MM.1S (cell line): ENCODE data around the gene NTMT1.

Source experiments
- EZH2 ChIP-seq: fragments of 300-600 bp; sonication (generic); optimal IDR thresholded peaks from 2 replicates; pipeline ENCODE3; 2017; ENCODE audit warnings: low read depth, mild to moderate bottlenecking, antibody characterized with exemption, low read length, mixed read lengths
- TF ChIP-seq, protein P1 (sequence below): fragments of 300-600 bp; sonication (generic); IDR thresholded peaks from 2 replicates; pipeline ENCODE4 v1.5.1; 2016; ENCODE audit warnings: antibody characterized with exemption, low read length, mixed read lengths

DNA sequence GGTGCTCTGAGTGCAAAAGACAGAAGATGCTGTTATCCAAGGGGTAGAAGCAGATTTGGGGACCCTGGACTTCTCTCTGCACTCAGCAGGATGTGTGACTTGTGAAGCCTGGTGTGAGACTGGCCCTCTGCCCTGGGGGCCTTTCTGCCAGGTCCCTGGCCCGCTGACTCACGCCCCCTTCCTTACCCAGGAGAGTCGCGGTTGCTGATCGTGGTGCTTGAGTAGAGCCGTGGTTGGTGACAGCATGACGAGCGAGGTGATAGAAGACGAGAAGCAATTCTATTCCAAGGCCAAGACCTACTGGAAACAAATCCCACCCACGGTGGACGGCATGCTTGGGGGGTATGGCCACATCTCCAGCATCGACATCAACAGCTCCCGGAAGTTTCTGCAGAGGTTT lies 6.5 kb downstream of the NTMT1 start:
- TF ChIP-seq, protein P1, sequence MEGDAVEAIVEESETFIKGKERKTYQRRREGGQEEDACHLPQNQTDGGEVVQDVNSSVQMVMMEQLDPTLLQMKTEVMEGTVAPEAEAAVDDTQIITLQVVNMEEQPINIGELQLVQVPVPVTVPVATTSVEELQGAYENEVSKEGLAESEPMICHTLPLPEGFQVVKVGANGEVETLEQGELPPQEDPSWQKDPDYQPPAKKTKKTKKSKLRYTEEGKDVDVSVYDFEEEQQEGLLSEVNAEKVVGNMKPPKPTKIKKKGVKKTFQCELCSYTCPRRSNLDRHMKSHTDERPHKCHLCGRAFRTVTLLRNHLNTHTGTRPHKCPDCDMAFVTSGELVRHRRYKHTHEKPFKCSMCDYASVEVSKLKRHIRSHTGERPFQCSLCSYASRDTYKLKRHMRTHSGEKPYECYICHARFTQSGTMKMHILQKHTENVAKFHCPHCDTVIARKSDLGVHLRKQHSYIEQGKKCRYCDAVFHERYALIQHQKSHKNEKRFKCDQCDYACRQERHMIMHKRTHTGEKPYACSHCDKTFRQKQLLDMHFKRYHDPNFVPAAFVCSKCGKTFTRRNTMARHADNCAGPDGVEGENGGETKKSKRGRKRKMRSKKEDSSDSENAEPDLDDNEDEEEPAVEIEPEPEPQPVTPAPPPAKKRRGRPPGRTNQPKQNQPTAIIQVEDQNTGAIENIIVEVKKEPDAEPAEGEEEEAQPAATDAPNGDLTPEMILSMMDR: no peak
- no peak for TF ChIP-seq EZH2
